GM18909 (cell line): ENCODE results near the gene KRT84.

Experiments used
- ATAC-seq: cut with Tn5 transposase; IDR thresholded peaks from one replicate; pipeline ENCODE4 v1.9.1; 2021; ENCODE audit warnings: mild to moderate bottlenecking; ENCODE audit not compliant: unreplicated experiment, poor library complexity

Gene KRT84

DNA sequence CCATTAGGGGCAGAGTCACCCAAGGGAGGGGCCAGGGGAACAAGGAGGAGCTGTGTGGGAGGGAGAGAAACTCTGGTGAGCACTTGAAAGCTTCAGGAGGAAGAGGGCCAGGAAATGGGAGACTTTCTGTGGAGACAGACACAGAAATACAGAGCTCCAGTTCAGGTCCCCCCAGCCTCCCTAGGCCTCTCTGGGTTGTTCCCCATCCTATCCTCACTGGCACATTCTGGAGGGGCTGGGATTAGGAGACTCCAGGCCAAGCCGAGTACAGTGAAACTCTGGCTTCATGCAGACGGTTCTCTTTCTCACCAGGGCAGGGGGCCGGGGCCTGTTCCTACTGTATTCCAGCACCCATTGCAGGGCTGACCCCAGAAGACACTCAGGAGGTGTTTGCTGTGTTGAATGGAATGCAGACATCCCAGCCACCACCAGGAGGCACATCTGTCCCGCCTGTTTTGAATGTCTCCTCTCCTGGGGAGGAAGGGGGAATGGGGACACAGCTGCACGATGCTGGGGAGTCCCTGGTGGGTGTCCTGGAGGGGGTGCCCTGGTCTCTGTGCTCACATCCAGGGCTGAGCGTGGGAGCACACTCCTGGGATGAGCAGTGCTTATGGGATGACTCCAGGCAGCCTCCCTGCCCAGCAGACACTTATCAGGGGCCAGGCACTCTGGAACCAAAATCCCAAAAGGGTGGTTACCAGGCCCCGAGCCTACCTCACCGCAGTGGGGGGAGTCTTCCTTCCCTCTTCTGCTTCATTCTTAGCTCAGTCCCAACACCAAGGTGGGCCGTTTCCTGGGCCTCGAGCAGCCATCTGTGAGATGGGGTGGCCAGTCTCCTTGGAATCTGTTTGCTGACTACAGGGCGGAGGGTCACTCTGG, 5.5 kb upstream of the KRT84 start:
- ATAC-seq: no peak

DNA sequence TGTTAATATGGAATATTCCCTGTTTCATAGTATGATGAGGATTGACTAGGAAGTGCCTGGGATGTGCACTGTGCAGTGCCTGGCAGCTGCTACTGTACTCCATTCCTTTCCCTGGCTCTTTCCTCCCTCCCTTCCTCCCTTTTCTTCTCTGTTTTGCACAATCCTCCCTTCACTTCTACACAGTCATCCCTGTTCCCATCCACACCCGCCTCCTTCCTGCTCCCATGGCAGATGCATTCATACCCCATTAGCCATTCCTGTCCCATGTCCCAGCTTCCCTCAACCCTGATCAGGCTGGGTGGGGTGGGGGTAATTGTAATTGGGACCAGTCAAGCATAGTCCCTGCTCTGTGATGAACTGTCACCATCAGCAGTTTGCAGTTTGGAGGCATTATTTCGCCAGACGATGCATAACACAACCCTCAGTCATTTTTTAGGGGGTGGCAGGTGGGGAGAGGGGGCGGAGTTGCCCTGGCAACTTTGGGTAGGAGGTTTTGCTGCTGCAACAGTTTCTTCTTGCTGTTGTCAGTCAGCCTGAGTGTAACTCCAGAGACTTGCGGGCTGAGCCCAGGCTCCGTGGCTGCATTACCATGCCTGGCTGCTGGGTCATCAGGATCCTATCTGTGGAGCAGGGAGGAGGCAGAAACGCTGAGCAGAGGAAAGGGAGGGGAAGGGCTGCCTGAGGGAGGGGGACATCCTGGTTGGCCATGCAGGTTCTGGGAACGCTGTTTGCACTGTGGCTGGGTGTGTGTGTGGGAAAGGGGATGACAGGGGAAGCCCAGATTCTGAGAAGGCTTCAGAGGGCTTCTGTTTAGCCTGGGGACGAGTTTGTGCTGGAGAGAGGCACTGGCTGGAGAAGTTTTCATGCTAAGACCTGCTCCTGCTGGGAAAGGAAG, 4.1 kb upstream of the KRT84 start:
- ATAC-seq: no peak

DNA sequence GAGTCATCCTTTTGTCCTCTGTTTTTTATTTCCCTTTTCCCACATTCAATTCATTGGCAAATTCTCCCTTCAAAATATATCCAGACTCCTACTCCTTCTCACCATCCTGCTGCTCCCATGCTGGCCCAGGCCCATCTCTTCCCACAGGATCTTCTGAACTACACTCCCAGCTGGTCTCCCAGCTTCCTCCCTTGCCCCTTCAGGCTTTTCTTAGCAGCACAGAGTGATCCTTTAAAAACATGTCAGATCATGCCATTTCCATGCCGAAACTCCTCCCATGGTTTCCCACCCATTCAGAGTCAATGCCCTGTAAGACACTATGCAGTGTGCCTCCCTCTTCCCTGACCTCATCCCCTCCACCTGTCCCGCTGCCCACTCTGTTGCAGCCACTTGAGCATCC, 2.4 kb upstream of the KRT84 start:
- ATAC-seq: no peak

DNA sequence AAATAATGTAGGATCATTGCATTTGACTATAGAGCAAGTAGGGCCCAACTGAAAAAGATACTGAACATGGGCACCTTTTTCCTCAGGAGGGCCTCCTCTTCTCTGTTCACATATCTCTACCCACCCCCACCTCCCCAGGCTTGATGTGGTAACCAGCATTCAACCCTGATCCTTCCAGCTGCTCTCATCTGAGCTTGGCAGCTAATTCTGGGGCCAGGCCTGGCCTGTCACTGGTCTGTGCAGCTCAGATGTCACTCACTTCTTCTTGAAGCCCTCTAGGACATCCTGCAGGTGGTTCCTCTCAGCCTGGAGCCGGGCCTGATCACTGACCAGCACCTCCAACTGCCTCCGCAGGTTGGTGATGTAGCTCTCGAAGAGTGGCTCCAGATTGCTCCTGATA, 2.1 kb downstream of the KRT84 start:
- no peak for ATAC-seq

DNA sequence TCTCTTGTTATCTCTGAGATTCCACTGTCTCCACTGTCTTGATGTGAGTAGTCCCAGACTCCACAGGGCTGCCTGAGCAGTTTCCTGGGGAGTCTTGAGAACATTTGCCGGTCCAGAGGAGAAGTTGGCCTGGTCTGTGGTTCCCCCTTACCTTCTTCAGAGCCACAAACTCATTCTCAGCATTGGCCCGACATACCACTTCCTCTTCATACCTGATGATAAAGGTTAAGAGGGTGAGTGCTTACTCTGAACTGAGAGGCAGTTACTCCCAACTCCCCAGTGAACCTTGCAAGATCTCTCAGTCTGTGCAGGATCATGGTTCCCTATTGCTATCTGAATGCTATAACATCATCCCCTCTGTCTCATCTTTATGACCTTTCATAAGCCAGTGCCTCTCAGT, 2.6 kb downstream of the KRT84 start:
- ATAC-seq: no peak

DNA sequence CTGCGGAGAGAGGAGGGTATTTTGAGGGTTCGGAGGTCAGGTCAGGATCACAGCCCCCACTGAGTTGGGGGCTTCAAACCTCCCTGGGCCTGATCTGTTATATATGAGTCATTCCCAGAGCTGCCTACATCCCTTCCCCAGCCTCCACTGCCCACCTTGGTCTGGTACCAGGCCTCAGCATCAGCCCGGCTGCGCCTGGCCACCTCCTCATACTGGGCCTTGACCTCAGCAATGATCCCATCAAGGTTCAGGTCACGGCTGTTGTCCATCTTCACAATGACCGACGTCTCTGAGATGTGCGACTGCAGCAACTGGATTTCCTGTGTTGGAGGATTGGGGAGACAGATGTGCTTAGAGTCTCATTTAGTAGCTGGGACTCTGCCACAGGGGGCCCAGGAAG, 4.2 kb downstream of the KRT84 start:
- ATAC-seq: no peak

DNA sequence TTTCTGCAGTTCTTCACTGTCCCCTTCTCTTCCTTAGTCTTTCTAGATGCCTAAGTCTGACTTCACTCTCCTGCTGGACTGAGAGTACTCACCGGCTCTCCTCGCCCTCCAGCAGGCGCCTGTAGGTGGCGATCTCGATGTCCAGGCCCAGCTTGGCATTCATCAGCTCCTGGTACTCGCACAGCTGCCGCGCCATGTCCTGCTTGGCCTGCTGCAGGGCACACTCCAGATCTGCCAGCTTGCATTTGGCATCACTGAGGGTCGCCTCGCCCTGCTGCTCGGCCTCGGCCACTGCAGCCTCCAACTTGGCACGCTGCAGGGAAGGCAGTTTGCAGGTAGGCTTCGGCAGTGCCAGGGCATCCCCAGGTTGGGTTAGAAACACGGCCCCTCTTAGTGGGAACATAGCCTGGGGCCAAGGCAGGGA, 5.2 kb downstream of the KRT84 start:
- ATAC-seq: no peak

DNA sequence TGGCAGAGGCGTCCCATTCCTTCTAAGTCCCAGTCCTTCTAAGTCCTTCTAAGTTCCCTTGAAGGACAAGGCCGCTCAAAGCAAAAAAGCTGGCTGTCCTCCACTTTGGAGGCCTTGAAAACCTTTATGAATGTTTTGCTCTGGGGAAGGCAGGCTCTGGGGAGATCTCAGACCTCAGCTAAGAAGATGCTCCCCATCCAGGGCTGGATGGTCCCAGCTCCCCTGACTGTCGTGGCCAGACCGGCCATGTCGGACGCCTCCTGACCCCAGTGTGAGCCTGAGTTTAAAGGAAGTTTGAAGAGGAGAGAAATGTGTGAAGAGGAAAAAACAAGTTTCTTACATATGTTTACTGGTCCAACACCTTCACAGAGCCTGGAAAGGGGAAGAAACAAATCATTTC, 5.9 kb downstream of the KRT84 start:
- no peak for ATAC-seq

DNA sequence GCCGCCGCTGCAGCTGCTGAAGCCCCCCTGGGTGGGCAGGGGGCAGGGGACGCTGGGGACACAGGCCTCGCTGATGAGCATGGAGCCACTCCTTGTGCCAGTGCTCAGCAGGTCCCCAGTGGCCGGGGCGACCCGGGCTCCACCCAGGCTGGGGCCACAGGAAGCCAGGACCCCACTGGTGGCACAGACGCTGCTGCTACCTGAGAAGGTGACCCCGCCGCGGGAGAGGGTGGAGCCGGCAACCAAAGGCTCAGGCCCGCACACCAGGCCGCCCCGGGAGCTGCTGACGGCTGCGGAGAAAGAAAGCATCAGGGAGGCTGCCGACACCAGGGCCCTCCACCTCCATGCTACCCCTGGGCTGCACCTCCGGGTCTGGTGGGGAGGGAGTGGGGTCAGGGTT, 7.4 kb downstream of the KRT84 start:
- ATAC-seq: no peak

DNA sequence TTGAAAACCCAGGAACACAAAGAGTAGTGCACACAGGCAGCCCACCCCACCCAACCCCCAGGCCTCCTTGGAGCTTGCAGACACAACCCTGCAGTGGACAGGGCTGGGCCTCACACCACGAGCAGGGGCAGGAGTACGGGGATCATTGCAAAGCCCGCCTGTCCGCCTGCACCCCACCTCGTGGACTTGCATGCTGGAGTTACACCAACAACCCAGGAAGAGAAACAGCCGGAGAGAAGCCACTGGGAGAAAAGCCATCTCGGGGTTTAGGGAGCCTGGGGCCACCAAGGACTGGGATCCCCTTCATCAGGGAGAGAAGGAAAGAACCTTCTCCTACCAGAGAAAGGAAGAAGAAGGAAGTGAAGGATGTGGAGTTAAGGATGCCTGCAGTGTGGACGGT, 8.2 kb downstream of the KRT84 start:
- ATAC-seq: no peak

DNA sequence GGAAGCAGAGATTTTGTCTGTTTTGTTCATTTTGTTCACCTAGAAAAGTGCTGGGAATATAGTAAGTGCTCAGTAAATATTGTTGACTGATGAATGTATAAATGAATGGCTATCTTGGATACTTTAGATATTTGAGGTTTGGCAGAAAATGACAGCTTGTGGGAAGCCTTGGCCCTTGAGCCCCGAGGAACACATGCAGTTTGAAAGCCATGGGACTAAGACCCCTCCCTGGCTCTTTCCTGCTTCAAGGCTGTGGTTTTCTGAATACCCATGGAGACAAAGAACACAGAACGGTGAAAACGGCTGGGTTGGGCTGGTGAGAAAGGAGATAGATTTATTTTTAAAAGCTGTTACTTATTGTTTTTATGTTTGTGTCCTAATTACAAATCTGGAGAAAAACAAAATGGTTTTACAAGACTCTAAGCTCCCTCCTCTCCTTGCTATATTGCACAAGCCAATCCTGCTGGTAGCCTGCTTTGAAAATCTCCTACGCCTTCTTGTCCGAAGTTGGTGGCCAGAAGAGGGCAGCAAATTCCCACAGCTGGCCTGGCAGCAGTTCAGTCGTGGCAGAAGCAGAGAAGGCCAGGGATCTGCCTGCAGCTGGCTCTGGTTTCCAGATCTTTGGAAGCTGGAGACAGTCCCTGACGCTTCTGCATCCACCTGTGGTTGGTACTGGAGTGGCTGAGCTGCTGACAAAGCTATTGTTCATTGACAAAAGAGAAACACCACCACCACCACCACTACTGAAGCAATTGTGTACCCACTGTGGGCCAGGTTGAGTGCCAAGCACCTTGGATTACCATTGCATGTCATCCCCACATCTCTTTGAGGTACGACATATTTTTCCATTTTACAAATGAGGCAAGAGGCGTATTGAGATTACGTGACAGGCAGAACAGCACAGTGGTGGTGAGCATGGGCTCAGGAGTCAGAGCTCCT, 13.0 kb downstream of the KRT84 start:
- no peak for ATAC-seq

DNA sequence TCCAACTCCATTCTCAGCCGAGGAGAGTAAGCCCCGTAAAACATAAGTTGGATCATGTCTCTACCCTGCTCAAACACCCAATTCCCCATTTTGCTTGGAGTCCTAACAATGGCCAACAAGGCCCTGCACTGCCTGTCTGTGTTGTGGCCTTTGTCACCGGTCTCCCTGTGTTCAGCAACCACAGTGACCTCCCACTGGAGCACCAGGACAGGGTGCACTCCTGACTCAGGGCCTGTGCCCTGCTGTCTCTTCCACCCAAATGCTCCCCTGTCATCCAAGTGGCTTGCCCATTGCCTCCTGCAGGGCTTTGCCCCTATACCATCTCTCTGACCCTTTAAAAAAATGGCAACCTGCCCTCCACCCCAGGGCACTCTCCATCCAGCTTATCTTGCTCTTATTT, 13.7 kb downstream of the KRT84 start:
- ATAC-seq: no peak

DNA sequence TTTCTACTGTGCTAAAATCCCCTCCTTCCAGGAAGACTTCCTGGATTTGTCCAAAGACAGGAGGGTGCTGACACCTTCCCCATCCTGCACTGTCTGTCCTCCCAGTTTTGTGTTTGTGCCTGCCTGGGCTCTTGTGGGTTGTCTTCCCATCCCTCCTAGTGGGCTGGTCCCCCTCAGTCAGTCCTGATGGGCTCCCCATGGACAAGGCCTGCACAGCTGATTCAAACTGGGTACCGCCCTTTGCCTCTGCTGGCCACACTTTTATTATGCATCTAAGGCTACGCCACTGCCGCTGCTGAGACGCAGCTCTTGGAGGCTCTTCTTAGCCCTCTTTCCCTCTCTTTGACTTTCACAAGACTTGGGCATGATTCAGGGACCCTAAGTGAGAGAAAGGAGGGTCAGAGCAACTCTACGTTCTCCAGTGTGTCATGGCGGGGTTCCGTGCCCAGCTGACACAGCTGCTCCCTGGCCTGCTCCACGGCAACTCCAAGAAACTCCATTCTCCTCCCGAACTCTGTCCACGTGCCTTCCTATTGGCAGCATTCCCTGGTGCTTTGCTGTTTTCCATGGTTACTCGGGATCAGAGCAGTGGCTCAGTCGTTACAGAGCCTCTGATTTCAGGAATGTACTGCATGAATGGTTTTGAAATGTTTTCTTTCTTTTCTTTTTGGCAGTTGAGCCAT, 14.4 kb downstream of the KRT84 start:
- no peak for ATAC-seq

DNA sequence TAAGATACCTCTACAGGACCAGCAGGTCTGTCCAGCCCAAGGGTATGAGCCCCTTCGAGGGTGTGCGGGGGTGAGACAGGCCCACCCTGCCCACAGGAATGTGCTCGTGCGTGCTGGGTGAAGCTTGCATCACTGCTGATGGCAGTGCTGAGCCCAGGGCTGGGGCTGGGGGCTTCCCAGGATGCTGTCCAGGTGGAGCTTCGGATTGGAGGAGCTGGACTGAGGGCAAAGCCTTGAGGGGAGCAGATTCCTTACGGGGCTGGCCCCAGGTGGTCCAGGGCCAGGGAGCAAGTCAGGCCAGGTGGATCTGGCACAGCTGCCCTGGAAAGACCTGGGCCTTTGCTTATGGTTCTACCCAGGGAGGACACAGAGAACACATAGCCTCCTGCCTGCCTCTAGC, 15.6 kb downstream of the KRT84 start:
- no peak for ATAC-seq

DNA sequence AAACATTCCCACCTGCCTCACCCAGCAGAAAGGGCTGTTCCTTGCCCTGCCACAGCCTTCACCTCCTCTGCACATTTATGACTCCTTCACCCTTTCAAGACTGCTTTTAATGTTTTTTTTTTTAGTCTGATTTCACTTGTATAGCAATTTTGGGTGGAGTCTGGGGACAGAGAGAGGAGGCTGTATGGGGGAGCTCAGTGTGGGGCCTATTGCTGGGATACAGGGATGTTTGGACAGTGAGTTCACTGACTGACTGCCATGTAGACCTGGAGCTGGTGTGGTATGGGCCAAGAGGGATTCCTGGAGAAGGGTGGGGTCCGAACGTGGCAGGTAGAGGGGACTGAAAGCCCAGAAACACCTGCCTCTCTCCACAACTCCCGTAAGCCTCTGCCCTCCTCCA, 16.2 kb downstream of the KRT84 start:
- no peak for ATAC-seq

DNA sequence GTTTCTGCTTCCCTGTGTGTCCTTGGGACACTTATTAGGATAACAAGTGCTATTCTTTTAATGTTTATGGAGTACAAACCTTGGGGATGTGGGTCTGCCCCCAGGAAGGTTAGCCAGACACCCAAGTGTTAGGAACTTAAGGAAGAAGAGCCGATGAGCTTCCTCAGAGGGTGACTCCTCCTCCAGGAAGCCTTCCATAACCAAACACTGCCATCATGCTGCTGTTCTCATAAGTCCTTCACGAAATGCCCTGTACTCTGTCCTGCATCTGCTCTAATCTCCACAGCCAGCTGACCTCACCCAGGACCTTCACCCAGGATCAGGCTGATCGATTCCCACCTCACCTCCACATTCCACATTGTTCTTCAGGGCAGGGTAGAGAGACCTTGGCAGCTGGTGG, 16.9 kb downstream of the KRT84 start:
- ATAC-seq: no peak

DNA sequence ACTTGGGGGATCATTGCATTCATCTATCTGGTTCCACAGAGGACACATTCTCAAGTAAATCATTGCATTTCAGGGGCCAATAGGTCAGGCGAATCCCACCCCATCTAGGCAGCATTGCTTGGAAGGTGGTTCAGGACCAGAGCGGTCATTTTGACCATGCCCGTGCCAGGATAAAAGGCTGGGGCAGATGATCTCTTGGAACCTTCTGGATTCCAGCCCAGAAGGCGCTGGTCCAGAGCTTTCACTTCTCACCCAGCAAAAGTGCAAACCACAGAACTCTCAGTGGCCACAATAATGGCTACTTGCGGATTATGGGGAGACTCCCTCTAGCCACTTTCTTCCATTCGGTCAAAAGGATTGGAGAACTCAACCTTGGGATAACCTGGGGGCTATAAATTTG, 17.6 kb downstream of the KRT84 start:
- no peak for ATAC-seq

DNA sequence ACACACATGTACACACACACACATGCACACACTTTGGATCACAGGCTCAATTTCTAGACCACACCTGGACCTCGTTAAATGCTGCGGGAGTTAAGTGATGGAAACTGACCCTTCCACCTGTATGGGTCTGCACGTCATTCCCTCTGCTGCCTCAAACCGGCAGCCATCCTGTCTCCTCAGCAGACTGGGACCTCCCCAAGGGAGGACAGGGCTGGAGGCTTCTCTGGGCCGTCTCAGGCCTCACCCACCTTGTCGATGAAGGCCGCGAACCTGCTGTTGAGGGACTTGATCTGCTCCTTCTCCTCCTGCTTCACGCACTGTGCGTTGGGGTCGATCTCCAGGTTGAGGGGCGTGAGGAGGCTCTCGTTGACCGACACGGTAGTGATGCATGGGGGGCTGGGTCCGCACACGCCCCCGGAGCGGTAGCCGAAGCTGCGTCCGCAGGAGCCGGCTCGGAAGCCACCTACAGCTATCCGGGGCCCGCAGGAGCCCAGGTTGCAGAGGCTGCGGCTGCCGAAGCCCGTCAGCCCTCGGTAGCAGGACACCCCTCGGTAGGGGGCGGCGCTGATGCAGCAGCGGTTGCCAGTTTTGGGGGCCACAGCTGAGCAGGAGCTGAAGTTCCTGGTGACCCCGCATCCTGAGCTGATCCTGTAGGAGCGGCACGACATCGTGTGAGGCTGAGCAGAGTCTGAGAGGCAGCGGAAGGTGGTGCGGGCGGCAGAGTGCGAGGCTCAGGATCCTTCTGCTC, 18.5 kb downstream of the KRT84 start, which contains the start of gene KRT85:
KRT85 (minus strand) TSS at position 744 of the 748 bp plus-strand sequence; CDS start at position 668, 76 bp downstream.
- no peak for ATAC-seq

DNA sequence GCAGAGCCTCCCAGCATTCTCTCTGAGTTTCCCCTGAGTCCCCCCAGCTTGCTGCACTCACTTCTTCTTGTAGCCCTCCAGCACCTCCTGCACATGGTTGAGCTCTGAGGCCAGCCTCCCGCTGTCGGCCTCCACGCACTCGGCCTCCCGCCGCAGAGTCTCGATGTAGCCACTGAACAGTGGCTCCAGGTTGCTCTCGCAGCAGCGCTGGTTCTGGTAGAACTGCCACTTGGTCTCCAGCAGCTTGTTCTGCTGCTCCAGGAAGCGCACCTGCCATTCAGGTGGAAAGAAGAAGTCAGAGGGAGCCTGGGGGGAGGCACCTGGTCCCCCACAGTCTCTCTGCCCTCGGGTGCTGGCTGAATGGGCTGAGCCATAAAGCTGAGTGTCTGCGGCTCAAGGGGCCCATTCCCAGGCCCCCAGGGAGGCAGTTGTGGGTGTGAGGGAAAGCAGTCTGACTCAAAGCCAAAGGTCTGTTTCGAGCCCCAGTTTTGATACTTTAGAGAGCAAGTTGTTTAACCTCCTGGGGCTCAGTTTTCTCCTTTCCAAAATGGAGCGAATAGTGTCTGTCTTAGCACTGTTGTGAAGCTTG, 20.5 kb downstream of the KRT84 start:
- no peak for ATAC-seq
